Measurements from ENCODE around the gene PLAC9.

Gene PLAC9

GRCh38 chr10:80161321-80162083 is 29.0 kb downstream of the PLAC9 start:
- DNase-seq, result no peak

DNA sequence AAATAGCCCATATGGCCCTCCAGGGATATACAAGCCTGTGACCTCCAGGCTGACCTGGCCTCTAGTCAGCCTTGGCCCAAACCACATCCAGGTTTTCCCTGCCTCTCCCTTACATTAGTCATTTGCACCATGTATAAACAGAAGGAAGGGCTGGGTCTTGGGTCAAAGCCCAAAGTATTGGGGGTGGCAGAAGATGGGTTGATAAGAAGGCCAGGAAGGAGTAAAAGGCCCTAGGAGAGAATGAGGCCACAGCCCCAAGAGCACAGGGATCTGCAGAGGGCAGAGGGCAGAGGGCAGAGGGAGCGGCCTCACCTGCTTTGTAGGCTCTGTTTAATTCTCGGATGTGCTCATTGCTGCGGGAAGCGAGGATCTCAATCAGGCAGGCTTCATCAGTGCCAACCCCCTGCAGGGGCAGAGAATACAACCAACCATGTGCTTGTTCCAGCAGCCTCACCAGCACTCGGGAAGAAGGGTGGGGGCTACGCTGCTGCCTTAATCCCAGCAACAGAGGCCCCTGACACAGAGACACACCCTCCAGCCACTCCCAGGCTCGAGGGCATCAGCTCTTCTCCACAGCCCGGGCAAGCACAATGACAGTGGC is 31.3 kb downstream of the PLAC9 start:
- no peak for DNase-seq

DNA sequence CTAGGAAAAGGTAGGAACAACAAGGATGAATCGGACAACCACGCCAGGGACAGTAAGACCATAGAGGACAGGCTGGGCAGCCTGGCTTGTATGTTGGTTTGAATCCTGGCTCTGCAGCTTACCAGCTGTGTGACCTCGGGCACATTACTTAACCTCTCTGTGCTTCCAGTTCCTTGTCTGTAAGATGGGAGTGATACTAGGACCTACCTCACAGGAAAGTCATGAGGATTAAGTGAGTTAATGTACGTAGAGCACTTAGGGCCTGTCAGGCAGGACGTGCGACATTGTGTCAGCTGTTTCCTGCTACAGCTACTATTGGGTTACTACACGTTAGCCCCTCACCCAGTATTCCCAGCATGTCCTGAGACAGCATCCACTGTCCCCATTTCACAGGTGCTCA is 32.1 kb downstream of the PLAC9 start:
- no peak for DNase-seq

DNA sequence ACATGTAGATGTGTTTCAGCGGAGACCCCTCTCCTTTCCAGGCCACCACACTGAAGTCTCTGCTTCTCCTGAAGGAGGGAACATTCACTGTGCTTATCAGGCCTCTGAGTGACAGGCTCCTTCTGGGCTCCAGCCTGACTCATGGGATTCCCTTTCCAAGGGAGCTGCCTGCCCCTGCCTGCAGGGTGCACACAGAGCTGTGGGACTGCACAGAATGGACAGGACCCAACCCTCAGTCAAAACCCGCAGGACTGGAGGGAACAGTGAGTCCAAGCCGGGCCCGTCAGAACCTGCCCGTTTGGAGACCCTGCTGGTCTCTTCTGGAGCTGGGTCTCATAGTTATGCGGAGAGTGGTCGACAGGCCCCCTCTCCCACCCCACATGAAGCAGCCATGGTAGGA is 32.6 kb downstream of the PLAC9 start:
- no peak for DNase-seq

DNA sequence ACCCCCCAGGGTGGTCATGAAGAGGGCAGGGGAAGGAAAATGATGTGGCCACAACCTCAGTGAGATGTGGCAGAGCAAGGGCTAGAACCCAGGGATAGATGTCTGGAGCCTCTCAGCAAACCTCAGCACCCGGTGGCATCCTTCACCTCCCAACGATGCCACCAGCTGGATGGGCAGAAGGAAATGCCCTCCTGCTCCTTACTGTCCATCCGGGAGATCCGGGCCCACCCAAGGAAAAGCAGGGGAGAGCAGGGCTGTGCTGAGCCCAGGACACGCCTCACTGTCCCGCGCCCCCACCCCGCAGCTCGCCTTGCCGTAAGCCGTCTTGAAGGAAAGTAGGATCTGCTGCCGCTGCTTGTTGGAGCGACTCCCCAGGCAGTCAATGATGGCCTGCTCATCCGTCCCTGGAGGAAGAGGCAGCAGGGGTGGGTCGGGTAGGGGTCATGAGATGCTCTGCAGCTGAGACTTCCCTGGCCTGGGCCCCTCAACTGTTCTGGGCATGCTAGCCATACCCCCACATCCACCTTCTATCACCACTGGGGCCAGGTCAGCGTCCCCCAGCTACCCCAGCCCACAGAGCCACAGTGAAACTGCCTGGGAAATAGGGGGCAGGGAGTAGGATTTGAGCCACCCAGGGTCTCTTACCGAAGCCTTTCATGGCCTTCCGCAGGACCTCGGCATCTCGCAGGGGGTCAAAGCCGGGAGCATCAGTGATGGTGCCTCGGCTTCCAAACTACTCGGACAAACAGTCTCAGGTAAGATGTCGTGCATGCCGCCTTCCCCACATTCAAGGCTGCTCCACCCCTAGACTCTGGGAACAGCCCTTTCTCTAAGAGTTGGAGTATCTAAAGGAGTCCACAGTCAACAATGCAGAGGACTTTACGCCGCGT is 34.3 kb downstream of the PLAC9 start:
- DNase-seq, result no peak

DNA sequence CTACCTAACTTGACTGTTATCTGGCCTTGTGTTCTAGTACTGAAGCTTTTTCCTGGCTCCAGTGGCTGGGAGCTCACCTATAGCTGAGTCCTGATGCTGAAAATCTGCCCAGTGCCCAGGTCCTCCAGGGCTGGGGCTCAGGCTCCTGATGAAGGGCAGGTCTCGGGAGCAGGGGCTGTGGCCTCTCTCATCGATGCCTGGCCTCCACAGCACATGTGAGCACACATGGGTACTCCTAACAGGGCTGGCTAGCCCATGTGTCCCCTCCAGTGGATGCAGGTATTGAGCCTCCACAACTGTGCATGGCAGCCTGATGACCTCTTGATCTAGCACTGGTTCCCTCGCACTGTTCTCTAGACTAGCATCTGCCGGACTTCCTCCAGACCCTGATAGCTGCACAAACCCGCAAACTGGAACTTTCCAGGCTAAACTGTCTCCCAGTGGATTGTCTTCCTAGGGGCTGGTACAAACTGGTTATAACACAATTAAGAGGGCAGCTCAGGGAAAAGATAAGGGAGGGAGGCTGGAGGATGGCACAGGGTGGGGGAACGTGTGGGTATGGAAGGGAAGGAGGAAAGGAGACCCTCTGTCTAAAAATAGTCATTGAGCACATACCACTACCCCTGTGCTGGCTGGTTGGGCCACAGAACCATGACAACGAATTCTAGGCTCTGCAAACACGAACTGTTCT is 35.1 kb downstream of the PLAC9 start:
- no peak for DNase-seq

- no peak for DNase-seq
Measured at GRCh38 chr10:80168162-80168511, 35.6 kb downstream of the PLAC9 start.

GRCh38 chr10:80168679-80169380 is 36.3 kb downstream of the PLAC9 start:
- peak; percentile 13 for DNase-seq

- no peak for DNase-seq
Measured at GRCh38 chr10:80170026-80170425, 37.5 kb downstream of the PLAC9 start.

- DNase-seq, result no peak
Measured at GRCh38 chr10:80170641-80171040, 38.1 kb downstream of the PLAC9 start.

DNA sequence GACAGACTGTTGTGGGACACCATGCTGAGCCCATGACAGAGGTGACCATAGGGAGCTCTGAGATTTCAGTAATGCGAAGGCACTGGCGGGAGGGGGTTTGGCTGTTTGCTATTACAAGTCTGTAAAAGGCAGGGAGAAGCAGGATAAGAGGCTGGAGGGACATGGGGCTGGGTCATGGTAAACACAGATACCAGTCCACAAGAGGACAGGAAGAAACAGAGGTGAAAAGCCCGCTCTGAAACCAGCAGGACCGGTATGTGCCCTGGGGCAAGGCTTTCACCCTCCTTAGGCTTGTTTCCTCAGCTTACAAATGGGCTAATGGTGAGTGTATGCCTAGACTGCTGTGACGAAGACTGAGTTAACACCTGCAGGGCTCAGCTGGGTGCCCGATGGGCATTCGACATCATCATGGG is 38.7 kb downstream of the PLAC9 start:
- no peak for DNase-seq

GRCh38 chr10:80172896-80173295 is 40.4 kb downstream of the PLAC9 start:
- DNase-seq, result no peak

DNA sequence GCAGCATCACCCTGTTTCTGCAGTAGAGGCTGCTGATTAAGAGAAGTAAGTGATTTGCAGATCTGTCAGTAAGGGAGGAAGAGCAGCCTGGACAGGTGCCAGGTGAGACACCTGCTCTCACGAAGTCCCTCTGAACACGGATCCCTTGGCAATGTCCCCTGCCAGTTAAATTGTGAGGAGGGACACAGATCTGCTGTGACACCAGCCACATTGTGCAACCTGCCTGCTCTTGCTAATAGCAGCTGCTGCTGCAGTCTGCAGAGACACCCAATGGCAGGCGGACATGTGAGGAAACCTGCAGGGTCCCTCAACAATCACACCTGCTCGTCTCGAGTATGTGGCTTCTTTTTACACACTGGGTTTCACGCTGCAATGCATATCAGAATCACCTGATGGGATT is 40.9 kb downstream of the PLAC9 start:
- no peak for DNase-seq

DNA sequence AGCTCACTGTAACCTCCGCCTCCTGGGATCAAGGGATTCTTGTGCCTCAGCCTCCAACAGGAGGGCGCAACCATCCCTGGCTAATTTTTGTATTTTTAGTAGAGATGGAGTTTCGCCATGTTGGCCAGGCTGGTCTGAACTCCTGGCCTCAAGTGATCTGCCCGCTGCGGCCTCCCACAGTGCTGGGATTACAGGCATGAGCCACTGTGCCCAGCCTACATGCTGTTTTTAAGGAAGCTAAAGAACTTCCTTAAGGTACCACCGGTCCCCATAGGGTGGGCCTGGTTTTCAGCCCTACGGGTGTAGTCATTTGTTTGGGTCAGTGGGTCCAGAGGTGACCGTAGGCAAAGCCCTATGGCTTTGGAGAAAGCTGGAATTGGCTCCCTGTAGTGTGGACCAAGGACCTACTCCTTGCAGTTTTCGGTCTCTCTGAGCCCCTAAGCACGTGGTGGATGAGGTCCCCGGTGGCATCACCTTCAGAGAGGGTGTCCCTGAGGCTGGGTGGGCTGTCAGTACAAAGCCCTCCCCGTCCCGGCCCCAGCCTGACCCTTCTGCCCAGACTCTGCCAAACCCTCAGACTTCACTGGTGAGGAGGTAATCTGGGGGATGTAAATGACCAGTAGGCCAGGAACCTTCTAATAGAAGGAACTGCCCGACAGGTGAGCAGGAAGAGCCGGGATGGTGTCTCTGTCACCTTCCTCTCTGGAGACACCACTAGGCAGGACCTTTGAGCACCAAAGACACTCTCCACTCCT is 42.3 kb downstream of the PLAC9 start:
- no peak for DNase-seq

DNA sequence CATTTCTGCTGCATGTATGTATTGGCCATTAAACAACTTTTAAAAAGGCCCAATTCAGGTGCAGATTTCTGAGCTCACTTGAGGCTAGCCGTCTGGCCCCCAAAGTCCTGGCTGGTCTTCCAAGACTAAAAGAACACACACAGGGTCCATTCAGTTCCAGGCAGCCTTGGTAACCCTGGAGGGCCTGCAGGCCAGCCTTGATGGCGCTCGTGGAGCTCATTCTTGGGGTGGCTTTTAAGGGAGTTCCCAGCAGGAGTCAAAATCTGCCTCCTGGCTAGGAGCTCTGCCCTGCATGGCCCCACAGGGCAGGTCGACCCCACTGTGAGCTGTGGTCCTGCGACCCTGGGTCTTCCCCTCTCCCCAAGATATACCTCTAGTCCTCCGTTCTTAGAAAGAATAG is 44.0 kb downstream of the PLAC9 start:
- DNase-seq, result no peak

GRCh38 chr10:80177781-80178636 is 45.5 kb downstream of the PLAC9 start:
- no peak for DNase-seq

GRCh38 chr10:80182986-80183385 is 50.5 kb downstream of the PLAC9 start:
- no peak for DNase-seq

GRCh38 chr10:80183436-80183835 is 50.9 kb downstream of the PLAC9 start:
- no peak for DNase-seq

GRCh38 chr10:80184291-80184690 is 51.8 kb downstream of the PLAC9 start:
- DNase-seq, result no peak

GRCh38 chr10:80185578-80186299 is 53.2 kb downstream of the PLAC9 start:
- no peak for DNase-seq
